GM12801 (cell line): Measurements from ENCODE around the gene RBMS2.

ENCODE experiments used
- CTCF ChIP-seq: IDR thresholded peaks from one replicate; pipeline ENCODE4 v1.5.1; 2011; ENCODE audit warnings: control low read depth; ENCODE audit not compliant: insufficient read length; ENCODE audit errors: extremely low read depth

Gene RBMS2

GRCh38 chr12:56637621-56638020, 116.0 kb downstream of the RBMS2 start:
- no peak for TF ChIP-seq CTCF

GRCh38 chr12:56641219-56641618, 119.6 kb downstream of the RBMS2 start:
- TF ChIP-seq CTCF = no peak

- TF ChIP-seq CTCF = no peak
These were observed 123.0 kb downstream of the RBMS2 start for GRCh38 chr12:56644654-56645053.

GRCh38 chr12:56645201-56645716, 123.6 kb downstream of the RBMS2 start:
- no peak for TF ChIP-seq CTCF
